NAMALWA (cell line): ENCODE measurements around the gene ARID3C.
A peak's percentile ranks its signal among the peaks of the same experiment; 100 is the strongest.

ENCODE experiments used
- DNase-seq: peaks from one replicate; pipeline ENCODE4 v3.0.0-alpha.2; 2015; ENCODE audit warnings: low spot score

Gene ARID3C

DNA sequence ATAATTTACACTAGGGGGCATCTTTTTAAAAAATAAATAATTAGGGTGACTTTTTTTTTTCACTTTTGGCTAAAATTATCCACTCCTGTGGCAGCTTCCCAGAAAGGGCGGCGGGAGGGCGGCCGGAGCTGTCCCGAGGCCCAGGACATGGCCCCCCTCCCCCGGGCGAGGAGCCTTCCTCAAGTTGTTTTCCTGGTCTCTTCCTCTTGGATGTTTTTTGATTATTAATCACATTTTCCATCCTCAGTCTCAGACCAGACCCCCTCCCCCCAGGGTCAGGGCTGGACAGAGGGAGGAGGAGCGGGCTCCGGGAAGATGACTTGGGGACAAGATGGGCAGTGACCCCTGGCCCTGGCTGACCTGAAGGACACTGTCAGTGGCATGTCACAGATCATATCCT lies 34.7 kb downstream of the ARID3C start:
- no peak for DNase-seq

DNA sequence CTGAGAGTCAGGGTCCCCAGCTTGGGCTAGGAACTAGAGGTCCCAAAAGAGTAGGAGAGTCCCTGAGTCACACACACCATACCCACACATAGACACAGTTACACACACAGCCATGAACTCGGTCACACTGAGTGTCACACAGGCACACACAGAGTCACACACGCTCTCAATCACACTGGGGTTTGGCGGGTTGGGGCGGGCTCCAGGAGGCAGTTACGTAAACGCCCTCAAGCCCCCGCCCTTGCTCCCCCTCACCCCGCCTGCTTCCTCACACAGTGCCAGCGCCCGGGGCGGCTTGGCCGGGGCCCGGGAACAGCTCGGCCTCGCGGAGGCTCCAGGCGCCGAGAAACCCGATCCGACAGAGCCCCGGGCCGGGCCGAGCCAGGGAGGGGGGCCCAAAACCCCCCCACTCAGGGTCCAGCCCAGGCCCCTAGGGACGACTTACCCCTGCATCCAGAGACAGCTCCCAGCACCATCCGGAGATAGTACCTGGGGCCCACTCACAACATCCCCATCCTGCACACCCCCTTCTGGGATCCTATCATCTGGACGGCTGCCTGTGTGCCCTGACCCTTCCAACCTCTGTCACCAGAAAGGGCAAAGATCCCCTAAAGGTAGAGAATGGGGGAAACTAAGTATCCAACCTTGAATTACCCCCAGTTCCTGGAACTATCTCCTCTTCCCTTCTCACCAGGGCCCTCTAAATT lies 35.8 kb downstream of the ARID3C start:
- no peak for DNase-seq

DNA sequence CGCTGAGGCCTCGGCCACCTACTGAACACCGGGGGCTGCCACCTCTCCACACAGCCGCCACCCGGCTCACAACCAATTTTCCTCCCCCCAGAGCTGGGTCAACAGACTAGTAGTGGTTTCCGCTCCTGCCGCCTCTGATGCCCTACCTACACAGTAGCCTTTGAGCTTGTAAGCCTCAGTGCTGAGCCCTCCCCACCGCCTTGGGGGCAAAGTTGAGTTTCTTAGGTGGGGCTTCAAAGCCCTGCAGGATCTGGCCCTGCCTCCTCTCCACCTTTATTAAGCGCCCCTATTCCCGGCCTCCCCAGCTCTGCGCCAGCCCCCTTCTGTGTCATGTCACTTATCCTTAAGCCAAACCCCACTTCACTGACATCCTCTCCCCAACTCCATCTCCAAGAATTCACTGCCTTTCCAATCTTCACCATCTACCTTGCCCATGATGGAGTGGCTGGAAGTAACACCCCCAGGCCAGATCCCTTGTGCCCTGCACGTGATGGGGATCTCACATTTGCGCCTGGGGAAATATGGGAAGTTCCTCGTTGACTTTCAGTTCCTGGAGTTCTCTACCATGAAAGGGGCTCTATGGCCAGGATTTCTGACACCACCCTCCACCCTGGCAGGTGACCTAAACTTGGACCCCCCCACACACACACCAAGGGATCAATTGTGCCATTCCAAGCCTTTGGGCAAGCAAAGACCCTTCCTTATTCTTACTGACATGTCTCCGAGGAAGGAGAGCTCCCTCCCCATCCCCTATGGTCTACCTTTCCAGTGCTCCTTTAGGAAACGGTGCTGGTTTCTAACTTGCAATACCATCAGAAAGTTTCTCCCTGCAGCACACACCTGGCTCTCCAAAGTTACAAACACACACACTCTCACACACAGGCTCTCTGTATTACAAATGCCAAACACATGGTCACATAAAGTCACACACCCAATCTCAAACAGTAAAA lies 36.7 kb downstream of the ARID3C start:
- no peak for DNase-seq

DNA sequence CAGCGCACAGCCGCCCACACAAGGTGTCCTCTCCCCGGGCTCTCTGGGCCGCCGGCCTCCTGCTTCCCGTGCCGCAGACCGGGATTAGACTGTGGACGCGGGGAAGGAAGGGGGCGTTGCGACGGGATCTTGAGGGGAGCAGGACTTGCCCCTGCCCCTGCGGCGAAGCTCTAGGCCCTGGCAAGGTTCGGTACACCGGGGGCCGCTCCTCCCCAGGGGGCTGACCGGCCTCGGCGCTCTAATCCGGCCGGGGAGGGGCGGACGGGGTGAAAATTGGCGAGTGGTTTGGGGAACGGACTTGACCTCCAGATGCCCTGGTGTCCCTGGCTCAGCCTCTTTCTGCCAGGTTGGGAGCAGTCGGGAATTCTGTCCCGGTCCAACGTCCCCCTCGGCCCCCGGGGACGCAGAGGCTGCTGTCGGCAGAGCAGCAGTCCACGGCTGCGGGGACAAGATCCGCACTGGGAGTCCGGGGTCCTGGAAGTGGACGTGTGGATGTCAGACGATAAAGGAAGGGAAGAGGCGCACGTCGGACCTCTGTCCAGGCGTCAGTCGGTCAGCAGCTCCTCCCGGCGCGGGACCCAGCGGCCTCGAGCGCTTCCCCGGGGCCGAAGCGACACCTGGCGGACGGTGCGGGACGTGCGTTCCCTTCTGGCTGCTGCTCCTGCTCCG lies 37.5 kb downstream of the ARID3C start:
- DNase-seq = peak; percentile 71

DNA sequence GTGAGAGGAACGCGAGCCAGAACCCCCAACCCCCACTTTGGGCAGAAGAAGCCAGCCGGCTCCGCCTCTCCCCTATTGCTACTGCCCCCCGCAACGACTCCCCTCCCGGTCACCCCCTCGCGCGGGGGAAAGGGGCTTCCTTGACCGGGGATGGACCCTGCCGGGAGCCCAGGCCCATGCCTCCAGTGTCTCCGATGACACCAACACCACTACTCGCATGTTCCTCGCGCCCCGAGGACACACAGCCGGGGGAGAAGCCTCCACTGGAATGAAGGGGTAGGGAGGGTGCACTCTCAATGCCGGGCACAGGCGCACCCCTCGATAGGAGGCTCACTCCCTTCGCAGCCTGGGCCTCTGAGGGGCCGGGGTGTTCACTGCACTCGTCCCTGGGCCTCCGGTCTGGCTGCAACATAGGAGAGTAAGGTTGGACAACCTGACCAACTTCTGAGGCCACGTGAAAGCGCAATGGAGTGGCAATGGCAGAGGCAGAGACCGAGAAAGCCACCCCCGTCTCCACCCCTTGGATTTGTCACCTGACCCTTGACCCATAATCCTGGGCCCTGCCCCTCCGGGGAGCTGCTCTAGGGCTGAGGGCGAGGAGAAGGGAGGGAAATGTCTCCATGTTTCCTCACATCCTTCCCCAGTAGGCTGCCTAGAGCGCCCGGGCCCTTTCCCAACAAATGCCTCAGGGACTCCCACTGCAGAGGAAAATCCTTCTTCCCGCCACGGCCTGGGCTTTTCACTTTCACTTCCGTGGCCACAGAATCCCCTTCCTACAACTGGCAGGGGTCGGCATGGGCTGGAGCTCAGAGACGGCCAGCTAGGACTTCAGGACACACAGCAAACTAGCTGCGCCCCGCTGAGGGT lies 38.3 kb downstream of the ARID3C start:
- DNase-seq = no peak

DNA sequence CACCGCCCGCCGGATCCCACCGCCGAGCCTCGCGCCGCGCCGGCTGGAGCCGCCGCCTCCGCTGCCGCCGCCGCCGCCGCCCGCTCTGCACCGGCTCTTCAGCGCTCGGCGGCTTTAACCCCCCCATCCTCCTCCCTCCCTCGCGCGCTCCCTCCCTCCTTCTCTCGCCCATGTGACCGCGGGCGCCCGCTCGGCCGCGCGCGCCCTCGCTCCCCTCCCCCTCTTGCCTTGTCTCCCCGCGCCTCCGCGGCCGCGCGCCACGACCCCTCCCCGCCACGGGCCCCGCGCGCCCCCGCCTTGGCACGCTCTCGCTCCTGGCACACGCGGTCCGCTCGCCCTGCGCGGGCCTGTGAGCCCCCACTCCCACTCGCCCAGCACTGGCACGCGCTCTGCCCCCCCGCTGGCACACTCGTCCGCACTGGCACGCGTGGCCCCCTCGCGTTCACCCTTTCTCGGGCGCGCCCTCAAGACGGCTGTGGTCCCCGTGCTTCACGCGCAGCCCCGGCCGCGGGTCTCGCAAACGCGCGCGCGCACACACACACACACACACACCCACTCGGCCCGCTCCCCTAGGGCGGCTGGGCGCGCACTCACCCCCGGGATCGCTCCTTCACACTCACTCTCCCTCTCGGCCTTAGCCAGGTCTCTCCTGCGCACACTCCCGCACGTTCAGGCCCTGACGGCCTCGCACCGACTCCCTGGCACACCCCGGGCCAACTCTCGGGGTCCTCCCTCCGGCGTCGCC lies 39.1 kb downstream of the ARID3C start, which contains the start of gene CNTFR:
Gene CNTFR, minus strand, starts transcription at position 89 of the 745 bp plus-strand sequence. CDS start 20,743 bp downstream, outside the sequence.
- DNase-seq = no peak

DNA sequence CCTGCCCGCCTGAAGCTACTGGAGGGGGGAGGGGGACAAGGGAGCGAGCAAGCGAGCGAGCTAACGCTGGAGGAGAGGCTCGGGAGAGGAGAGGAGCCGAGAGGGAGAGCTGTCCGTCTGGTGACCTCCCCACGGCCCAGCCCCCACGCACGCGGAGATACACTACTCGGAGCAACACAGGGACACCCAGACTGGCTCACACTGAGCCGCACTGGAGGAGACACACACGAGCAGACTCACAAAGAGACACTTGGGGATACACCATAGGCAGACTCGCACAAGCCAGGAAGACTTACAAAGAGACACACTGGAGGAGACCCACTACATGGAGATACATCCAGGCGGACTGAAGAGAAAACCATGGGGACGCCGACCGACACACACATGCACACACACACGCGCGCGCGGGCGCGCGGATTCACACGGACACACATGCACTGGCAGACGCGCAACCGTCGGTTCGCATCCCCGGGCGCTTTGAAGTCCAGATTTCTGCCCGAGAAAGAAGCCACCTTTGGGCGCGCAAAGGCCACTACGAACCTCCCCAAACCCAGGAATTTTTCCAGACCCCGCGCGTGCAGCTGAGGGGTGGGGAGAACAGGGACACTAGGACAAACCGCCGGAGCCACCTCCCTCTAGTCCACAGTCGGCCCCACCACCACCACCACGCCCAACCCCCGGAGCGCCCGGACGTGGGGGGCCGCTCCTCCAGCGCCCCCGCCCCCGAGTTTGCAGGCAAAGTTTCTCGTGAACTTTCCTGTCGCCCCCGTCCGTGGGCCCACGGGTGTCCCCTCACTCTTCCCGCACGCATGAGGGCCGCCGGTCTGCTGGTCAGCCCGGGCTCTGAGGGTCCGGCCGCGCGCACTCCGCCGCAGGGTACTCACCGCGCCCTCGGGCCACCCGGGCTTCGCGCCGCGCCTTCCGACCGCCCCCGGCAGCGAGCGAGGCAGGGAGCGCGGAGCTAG lies 39.9 kb downstream of the ARID3C start:
- no peak for DNase-seq

DNA sequence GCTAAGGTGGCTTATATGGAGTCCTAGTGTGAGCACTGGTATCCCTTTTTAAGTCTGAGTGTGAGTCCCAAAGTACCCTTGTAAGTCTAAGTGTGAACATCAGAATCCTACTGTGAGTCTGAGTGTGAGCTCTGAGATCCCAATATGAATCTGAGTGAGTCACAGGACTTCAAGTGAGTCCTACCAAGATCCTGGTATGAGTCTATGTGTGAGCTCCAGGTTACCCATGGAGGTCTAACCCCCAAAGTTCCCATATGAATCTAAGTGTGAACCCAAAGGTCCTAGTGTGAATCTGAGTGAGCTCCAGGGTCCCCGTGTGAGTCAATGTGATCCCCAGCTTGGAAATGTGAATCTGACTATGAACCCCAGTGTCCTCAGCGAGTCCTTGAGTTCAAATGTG lies 41.6 kb downstream of the ARID3C start:
- DNase-seq = no peak

DNA sequence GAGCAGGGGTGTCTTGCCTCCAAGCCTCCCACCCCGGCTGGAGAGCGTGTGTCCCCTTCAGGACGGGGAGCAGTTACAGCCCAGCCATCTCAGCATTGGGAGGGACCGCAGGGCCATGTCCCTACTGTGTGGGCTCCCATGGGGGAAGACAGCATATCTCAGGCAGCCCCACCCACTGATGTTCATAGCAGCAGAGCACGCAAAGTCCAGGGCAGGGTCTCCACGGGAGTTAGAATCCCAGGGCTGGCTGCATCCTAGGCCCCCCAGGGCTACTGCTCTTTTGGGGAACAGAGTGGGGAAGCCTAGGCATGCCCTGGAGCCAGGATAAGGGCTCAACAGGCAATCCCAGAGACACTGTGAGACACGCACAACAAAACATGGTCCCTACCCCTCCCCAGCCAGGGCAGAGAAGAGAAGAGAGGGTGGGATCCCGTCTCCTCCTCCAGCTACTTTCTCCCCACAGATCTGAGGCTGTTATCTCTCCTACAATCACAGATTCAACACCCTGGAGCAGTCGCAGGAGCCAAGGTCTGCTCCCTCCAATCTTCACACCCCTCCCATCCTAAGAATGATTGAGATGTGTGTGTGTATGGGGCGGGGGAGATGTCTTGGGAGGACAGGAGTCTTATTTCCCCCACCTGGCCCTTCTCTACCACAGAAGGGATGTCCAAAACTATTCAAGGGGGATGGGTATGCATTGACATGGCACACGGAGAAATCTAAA lies 42.8 kb downstream of the ARID3C start:
- no peak for DNase-seq

DNA sequence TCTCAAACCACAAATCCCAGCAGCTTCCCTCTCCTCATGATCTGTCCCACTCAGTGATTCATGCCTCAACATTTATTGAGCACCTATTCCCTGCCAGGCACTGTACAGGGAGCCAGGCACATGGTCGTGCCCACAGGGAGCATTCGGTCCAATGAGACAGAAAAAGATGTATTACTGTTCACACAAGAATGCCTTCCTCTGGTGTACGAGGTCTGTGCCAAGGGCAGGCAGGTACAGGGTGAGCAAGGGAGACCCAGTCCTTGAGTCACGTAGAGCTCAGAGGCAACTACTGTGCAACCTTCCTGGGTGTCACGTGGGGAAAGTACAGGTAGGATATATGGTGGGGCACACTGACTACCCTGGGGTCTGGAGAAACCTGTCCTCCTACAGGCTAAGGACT lies 43.9 kb downstream of the ARID3C start:
- DNase-seq = no peak

DNA sequence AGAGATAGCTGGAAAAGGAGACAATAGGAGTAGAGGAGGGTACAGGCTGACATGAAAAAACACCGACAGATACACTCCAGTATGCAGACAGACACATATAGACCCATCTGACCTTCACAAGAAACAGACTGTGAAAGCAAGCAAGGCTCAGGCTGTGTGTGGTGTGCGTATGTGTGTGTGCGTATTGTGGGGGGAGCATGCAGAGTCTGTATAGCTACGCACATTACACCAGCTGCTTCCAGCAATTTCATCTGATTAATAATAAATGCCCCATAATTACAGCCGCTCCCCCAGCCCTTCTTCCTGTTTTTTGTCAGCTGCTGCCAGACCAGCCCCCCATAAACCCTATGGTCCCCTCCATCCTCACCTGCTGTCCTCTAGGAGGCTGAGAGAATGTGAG lies 46.1 kb downstream of the ARID3C start:
- DNase-seq = no peak

DNA sequence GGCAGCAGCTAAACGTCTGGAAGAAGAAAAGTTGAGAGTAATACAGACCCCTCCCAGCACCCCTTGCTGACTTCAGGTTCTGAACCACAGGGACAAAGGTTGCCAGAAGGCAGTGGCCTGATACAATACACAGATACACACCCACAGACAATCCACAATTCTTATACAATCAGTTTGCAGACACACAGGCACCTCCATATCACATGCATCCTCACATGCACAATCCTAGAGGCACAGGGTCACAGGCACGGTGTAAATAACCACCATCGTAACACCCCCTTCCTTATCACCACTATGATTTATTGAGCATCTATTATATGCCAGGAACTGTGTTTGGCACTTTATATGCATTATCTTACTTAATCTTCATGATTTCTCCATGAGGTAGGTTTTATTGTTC lies 47.5 kb downstream of the ARID3C start:
- DNase-seq = no peak

DNA sequence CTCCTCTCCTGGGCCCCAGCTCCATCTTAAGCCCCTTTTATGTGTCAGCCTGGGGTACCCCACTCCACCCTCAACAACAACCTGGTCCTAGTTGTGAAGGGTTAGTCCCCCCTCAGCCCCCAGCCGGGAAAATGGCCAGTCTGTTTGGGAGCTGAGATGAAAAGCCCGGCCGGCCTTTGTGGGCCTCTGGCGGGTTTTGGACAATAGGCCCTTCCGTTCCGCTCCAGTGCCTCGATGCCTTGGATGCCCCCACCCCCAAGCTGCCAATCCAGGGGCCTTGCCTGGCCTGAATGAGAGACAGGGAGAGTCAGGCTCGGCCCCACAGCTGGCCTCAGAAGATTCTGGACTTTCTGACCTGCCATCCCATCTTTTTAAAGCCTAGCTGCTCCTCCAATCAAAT lies 48.5 kb downstream of the ARID3C start:
- no peak for DNase-seq

DNA sequence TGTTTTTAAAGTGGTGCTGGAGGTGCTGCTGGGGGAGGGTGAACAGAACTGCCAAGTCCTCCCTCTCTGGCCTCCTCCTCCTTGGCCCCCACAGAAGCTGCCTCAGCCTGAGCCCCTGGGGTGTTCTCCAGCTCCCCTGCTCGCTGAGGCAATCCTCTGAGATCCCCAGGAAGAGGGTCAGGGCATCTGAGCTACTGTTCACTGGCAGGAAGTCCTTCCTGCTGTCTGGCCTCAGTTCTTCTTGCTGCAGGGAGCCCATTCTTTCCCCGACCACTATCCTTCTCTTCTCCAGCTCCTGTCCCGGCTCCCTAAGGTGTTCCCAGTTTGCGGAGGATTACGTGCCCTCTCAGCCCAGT lies 49.1 kb downstream of the ARID3C start:
- DNase-seq = no peak

DNA sequence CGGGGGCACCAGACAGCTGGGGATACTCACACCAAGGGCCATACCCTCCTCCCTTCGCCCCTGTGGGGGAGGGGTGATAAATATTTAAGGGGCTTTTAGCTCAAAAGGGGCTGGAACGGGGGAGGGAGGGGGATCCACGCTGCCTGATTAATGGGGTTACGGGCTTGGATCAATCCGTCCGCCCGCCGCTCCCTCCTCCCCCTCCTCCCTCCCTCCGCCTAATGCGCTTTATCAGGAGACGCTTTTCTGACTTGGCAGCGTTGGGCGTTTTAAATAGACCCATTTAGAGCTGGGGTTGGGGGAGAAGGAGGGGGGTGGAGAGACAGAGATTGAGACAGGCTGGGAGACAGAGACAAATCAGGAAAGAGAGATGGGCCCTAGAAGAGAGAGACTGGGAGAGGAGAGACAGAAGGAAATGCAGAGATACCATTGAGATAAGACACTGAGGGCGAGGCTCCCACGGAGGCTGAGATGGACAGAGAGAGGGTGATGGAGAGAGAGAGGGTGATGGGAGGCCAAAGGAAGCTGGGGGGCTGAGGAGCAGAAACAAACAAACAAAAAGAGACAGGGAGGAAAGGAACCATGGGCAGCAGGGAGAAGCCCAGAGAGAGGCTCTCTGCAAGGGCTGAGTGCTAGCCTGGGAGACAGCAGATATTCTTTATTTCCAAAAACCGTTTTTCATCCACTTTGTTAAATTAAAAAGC lies 49.6 kb downstream of the ARID3C start:
- no peak for DNase-seq

DNA sequence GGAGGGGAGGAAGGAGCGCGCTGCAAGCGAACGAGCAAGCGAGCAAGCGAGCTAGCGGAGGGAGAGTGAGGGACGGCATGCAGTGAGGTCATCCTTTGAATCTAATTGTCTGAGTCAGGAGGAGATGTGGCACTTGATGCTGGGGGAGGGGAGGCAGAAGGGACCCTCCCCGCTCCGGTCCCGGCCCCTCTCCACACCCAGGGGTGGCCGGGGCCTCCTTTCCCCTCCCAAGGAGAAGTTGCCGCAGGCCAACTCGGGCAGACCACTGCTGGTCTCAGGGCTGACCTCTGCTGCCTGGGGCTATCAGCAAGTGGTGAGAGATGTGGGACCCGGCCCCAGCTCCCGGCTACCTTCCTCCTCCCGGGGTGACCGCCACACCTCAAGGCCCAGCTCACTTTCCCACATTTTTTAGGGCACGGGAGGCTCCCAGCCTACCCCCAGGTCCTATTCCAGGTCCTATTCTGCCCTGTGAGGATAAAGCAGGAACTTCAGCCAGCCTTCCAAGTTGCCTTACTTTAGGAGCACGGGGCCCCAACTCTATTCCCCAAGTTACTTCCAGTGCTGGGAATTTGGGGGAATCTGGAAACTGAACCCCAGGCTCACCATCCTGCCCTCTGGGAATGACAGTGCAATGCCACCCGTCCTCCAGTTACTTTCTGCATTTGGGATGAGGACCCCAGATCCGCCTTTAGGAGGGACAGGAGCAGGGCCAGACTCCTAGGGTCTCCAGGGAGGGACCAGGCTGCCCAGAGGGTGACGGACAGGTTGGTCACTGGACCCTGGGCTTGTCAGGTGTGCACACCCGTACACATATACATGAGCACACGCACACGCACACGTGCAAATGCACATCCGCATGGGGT lies 50.4 kb downstream of the ARID3C start:
- DNase-seq = no peak

DNA sequence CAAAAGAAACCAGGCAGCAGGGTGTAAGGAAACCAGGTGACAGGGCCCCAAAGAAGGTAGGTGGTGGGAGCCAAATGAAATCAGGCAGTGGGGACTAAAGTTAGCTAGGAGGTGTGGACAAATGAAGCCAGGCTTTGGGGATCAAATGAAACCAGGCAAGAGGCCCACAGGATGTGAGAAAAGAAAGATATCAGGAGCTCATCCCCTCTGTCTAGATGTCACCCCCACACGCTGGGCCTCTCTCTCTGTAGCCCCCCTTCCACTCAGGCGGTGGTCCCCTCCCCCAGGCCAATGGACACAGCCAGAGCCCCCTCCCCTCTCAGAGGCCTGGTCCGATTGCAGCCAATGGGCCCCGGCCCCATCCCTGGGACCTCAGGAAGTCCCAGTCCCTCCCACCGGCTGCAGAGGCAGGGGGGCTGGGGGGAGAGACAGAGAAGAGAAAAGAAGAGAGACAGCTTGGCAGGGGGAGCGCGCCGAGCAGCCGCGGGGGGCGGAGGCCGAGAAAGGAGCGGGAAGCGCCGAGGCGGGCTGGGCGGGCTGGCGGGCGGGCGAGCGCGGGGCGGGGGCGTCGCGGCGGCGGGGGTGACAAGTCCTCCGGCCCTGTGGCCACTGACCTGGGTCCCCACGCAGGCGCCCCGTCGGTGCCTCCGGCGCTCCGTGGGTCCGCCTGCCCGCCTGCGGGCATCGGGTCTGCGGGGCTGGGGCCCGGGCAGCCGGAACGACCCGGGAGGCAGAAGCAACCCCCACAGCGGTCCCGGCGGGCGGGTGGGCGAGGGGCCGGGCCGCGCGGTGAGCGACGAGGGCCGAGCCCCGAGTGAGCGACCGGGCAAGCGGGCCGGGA lies 51.2 kb downstream of the ARID3C start:
- no peak for DNase-seq
